ENCODE data around the gene ZNF17.
"Not testable (repeated sequence)": the region's sequence is repeated elsewhere in the genome, so short reads cannot be mapped to it uniquely, and the experiment has no call there.

Gene ZNF17

GRCh38 chr19:57410877-57411671, at the start of gene ZNF17:
Gene ZNF17 (plus strand): TSS chr19:57411161. CDS start chr19:57413616, 2,455 bp downstream.
- peak; percentile 93 for DNase-seq (ENCODE audit: low spot score)

DNA sequence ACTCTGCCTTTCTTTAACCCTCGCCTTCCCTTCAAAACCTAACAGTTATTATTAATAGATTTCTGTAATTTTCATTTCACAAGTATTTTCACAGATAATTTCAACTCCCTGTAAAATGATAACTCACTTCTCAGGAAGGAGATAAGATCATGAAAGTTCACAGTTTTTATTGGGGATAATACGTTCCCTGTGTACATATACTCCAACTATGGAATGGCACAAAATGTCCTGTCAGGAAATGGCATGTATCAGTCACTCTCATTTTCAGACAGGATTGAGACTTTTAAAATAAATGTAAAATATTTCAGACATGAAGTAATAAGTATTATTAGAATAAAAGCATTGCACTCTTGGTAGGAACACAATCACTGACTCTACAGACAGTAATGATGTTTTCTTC, 48.5 kb upstream of the ZNF17 start:
- no peak for DNase-seq (ENCODE audit: low spot score)

DNA sequence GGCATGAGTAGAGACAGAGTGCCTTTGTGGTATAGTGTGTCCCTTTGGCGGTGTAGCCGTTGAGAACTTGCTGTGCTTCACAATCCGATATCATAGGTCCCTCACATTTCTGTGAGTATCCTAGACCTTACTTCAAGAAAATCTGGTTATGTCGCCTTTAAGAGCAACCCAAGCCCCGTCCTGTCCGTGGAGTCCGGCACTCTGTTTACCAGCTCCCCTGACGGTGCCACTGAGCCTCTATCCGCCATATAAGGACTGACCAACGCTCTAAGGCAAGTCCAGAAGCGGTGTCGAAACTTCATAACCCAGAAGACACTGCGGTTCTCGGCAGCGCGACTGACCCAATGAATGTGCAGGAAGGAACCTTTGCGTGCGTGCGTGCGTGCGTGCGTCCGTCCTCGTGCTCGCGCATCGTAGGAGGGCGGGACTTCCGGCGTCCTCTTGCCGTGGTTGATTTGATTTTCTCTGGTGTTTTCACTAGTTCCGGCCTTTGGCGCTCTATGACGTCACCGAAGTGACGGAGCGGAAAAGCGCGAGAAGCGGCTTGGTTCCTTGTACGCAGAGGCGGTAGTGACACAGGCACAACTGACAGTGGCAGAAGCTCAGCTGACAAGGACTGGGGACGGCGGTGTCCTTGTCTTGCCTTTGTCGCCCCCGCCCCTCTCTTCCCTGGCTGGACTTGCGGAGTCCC, 47.8 kb upstream of the ZNF17 start, which contains the start of the genes TRAPPC2B and ZNF547:
TSS of gene TRAPPC2B (plus strand) at position 555 of the 691 bp plus-strand sequence. CDS start 1,283 bp downstream, outside the sequence.
TSS of gene ZNF547 (plus strand) at position 555 of the 691 bp plus-strand sequence. CDS start 5,005 bp downstream, outside the sequence.
- DNase-seq (ENCODE audit: low spot score): peak; percentile 98

DNA sequence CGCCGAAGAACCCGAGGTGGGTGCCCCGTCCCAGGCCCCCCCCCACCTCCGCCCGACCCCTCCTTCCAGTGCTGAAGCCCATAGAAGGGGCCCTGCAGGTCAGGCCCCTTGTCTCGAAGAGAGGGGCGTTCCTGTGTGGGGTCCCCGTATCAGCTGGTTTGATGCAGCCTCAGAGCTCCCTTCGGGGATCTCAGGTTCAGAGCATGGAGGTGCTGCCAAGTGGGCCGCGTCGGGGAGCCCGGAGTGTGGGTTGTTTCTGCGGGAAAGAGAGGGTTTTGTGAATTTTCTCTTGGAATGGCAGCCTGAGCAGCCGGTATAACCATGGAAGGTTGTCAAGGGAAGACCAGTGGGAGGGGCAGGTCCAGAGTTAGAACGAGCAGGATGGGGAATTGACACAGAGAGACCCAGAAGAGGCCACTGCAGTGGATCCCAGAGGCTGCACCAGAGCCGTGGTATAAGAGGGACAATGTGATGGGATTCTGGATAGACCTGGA, 47.2 kb upstream of the ZNF17 start:
- DNase-seq (ENCODE audit: low spot score): no peak

- no peak for DNase-seq (ENCODE audit: low spot score)
Measured at GRCh38 chr19:57366776-57367175, 44.2 kb upstream of the ZNF17 start.

DNA sequence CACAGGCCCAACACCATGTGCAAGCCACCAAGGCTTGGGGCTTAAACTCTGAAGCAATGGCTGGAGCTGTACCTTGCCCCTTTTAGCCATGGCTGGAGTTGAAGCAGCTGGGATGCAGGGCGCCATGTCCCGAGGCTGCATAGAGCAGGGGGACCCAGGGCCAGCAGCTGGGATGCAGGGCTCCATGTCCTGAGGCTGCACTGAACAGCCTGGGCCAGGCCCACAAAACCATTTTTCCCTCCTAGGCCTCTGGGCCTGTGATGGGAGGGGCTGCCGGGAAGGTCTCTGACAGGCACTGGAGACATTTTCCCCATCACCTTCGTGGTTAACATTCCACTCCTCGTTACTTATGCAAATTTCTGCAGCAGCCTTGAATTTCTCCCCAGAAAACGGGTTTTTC, 36.8 kb upstream of the ZNF17 start:
- DNase-seq (ENCODE audit: low spot score): no peak

GRCh38 chr19:57374647-57375046, 36.3 kb upstream of the ZNF17 start:
- DNase-seq (ENCODE audit: low spot score): not testable (repeated sequence)

GRCh38 chr19:57376151-57376550, 34.8 kb upstream of the ZNF17 start:
- no peak for DNase-seq (ENCODE audit: low spot score)

- no peak for DNase-seq (ENCODE audit: low spot score)
Measured at GRCh38 chr19:57377498-57378146, 33.3 kb upstream of the ZNF17 start.

- DNase-seq (ENCODE audit: low spot score): no peak
Measured at GRCh38 chr19:57380923-57381322, 30.0 kb upstream of the ZNF17 start.

- DNase-seq (ENCODE audit: low spot score): no peak
Measured at GRCh38 chr19:57382806-57383488, 28.0 kb upstream of the ZNF17 start.

DNA sequence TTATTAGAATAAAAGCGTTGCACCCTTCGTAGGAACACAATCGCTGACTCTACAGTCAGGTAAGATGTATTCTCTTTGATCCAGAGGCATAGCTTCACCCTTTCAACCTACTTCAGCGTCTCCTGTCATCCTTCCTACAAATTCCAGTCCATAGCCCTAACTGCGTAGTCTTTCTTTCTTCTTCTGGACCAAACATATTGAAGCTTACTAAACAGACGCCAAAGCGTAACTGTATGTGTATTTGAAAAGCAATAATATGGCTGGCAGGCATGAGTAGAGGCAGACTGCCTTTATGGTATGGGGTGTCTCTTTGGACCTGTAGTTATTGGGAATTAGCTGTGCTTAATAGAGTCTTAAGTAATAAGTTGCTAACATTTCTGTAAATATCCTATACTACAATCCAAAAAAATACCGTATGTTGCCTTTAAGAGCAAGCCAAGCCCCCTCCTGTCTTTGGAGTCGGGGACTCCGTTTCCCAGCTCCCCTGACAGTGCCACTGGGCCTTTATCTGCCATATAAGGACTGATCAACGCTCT, 21.7 kb upstream of the ZNF17 start:
- DNase-seq (ENCODE audit: low spot score): no peak

- DNase-seq (ENCODE audit: low spot score): peak; percentile 94
Measured at GRCh38 chr19:57389730-57390598, 21.0 kb upstream of the ZNF17 start, which contains the start of gene ZNF548. Gene ZNF548 (plus strand): TSS chr19:57389854. CDS start chr19:57390100, 246 bp downstream.

- no peak for DNase-seq (ENCODE audit: low spot score)
Measured at GRCh38 chr19:57395710-57396109, 15.3 kb upstream of the ZNF17 start.

DNA sequence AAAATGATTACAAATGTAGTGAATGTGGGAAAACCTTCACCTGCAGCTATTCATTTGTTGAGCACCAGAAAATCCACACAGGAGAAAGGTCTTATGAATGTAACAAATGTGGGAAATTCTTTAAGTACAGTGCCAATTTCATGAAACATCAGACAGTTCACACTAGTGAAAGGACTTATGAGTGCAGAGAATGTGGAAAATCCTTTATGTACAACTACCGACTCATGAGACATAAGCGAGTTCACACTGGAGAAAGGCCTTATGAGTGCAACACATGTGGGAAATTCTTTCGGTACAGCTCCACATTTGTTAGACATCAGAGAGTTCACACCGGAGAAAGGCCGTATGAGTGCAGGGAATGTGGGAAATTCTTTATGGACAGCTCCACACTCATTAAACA, 12.1 kb upstream of the ZNF17 start:
- no peak for DNase-seq (ENCODE audit: low spot score)

- no peak for DNase-seq (ENCODE audit: low spot score)
Measured at GRCh38 chr19:57403737-57404563, 7.0 kb upstream of the ZNF17 start.

- DNase-seq (ENCODE audit: low spot score): peak; percentile 62
Measured at GRCh38 chr19:57406516-57407123, 4.3 kb upstream of the ZNF17 start.

GRCh38 chr19:57419439-57419838, 8.5 kb downstream of the ZNF17 start:
- no peak for DNase-seq (ENCODE audit: low spot score)

DNA sequence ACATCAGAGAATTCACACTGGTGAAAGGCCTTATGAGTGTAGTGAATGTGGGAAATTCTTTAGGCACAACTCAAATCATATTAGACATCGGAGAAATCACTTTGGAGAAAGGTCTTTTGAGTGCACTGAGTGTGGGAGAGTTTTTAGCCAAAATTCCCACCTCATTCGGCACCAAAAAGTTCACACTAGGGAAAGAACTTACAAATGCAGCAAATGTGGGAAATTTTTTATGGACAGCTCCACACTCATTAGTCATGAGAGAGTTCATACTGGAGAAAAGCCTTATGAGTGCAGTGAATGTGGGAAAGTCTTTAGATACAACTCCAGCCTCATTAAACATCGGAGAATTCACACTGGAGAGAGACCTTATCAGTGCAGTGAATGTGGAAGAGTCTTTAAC, 10.1 kb downstream of the ZNF17 start:
- DNase-seq (ENCODE audit: low spot score): no peak
